WERI-Rb-1 (cell line): ENCODE results near the gene MBD5.

Experiments used
- DNase-seq: peaks from one replicate; pipeline ENCODE4 v3.0.0-alpha.2; 2020
- H3K27ac ChIP-seq: fragments of 250-450 bp; sonication (Bioruptor Pico); 2 replicates; pipeline ENCODE4 v1.5.1; 2020; ENCODE audit warnings: mild to moderate bottlenecking, moderate library complexity
- H3K27me3 ChIP-seq: fragments of 250-450 bp; sonication (Bioruptor Pico); 2 replicates; pipeline ENCODE4 v1.5.1; 2021; ENCODE audit warnings: mild to moderate bottlenecking, low read depth, moderate library complexity; ENCODE audit not compliant: insufficient read depth, severe bottlenecking
- H3K36me3 ChIP-seq: fragments of 250-450 bp; sonication (Bioruptor Pico); 2 replicates; pipeline ENCODE4 v1.5.1; 2020; ENCODE audit warnings: mild to moderate bottlenecking, moderate library complexity
- H3K4me3 ChIP-seq: 2 replicates; pipeline ENCODE4 v1.5.1; 2011; ENCODE audit warnings: low read depth, mild to moderate bottlenecking, control low read depth, low read length
- H3K9me3 ChIP-seq: fragments of 250-450 bp; sonication (Bioruptor Pico); 2 replicates; pipeline ENCODE4 v1.5.1; 2021; ENCODE audit warnings: mild to moderate bottlenecking, moderate library complexity; ENCODE audit not compliant: severe bottlenecking
- CTCF ChIP-seq: IDR thresholded peaks from 2 replicates; pipeline ENCODE4 v1.5.1; 2011; ENCODE audit warnings: low read depth, mild to moderate bottlenecking, control low read depth, inconsistent platforms, low read length

MBD5 gene

GRCh38 chr2:148557844-148558436 is 537.0 kb downstream of the MBD5 start:
- H3K9me3 ChIP-seq, result peaks cover 2% of the 10 kb centered on the region
- H3K4me3 ChIP-seq, result no peak overlapping the region
- no peak for DNase-seq
- no peaks in the 10 kb centered on the region for H3K27me3 ChIP-seq
- no peaks in the 10 kb centered on the region for H3K36me3 ChIP-seq
- no peak overlapping the region for H3K27ac ChIP-seq
- peak; percentile 24; the same call in 1 of the 2 replicates for TF ChIP-seq CTCF

- Histone ChIP-seq H3K9me3 (peaks cover 2% of the 10 kb centered on the region), H3K4me3 (no peak overlapping the region), H3K36me3 (no peaks in the 10 kb centered on the region), H3K27ac (no peak overlapping the region), H3K27me3 (no peaks in the 10 kb centered on the region)
- TF ChIP-seq CTCF, result no peak
- DNase-seq, result no peak
Measured at GRCh38 chr2:148560496-148560895, 539.6 kb downstream of the MBD5 start.

DNA sequence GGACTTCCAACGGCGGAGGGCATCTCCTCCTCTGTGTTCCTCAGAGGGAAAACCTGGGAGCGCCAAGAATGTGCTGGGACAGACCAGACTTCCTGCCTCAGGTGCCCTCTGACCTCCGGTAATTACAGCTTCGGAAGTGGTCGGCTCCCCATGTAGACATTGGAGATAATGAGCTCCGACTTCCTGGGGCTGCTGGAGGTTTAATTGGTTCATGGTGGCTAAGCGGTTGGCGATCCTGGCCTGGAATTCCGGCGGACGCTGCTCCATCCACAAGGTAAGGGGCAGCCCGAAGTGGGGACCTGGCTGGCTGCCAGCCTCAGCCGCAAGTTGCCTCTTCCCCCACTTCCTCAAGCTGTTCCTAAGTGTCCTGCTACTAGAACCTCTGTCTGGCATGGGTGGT is 540.5 kb downstream of the MBD5 start:
- no peak overlapping the region for H3K4me3 ChIP-seq
- TF ChIP-seq CTCF, result no peak
- no peak overlapping the region for H3K27ac ChIP-seq
- DNase-seq, result no peak
- no peaks in the 10 kb centered on the region for H3K27me3 ChIP-seq
- no peaks in the 10 kb centered on the region for H3K36me3 ChIP-seq
- peaks cover 2% of the 10 kb centered on the region for H3K9me3 ChIP-seq

GRCh38 chr2:148565272-148565894 is 544.5 kb downstream of the MBD5 start:
- peak; percentile 13 for DNase-seq
- Histone ChIP-seq H3K27me3 (no peaks in the 10 kb centered on the region), H3K4me3 (no peak overlapping the region), H3K27ac (no peak overlapping the region), H3K9me3 (no peaks in the 10 kb centered on the region), H3K36me3 (no peaks in the 10 kb centered on the region)
- peak; percentile 39 for TF ChIP-seq CTCF
